Measurements from ENCODE around the gene MTA1. TPM values are rescaled to one million over a fixed set of nuclear protein-coding genes. Genes with fewer than 3 reads are reported as not detected.

The MTA1 gene
- total RNA-seq, 1 donor from 2014 or later, result 42.0 TPM

DNA sequence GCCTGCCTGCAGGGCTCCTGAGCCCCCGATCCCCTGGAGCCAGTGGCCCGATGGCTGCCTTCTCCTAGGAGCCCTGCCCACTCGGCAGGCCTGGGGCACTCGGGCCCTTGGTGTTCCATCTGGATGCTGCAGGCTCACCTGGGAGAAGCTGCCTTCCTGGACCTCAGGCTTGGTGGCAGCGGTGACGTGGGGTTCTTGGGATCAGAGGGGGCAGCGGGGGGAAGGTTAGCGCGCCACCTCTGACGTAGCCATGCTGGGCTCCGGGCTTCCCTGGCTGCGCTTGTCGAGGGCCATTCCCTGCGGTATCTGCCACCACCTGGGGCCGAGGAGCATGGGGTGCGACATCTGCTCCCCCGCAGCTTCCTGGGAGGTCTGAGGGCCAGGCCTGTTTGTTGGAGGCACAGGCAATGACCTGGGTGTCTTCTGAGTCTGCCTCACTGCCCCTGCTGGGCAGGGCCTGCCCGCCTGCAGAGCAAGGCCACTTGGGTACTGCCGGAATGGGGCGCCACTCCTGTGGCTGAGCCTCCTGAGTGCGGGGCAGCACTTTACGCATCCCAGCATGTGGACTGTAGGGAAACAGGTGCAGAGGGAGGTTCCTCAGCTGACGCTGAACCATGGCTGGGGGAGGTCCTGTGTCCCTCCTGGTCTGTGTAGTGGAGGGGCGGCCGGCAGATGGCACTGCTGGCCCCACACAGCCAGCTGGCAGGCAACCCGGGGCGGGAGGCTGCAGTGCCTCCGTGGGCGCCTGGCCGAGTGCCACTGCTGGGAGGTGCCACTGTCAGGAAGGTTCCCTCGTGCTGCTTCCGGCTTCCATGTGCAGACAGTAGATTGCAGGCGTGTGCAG, 20.3 kb downstream of the MTA1 start:
- DNase-seq (ENCODE audit: low spot score in 2 of 2), result peak in 1 of 2 donors; percentile 74
- FAIRE-seq, result no peak

DNA sequence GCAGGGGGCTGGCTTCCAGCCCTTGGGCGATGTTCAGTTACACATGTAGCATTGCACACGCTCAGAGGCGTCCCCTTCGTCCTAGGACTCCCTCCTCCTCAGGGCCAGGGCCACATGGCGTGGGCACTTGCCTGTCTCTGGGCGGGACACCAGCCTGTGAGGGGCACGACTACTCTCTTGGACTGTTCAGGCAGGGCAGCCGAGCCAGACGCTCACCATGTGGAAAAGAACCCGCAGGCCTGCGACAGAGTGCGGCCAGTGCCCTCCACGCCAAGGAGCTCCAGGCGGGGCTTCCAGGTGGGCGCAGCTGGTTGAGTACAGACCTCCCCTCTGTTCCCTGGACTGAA, 20.9 kb downstream of the MTA1 start:
- FAIRE-seq (no peak), DNase-seq (ENCODE audit: low spot score in 2 of 2) (no peak)

DNA sequence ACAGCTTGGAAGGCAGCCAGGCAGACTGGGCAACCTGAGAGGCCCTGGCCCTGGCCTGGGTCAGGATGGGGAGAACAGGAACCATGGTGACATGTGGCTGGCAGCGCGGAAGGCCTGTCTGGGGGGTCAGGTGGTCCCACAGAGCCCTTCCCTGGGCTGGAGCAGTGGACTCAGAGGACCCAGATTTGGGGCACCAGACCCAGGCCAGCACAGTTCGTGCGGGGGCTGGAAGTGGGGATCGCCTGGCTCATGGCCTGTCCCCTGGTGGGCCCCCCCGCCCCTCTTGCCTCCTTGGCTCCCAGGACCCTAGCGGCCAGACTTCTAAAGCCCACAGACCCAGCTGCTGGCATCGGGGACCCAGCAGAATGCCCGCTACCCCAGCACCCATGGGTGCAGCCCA, 21.4 kb downstream of the MTA1 start:
- DNase-seq (ENCODE audit: low spot score in 2 of 2) (no peak), FAIRE-seq (no peak)

DNA sequence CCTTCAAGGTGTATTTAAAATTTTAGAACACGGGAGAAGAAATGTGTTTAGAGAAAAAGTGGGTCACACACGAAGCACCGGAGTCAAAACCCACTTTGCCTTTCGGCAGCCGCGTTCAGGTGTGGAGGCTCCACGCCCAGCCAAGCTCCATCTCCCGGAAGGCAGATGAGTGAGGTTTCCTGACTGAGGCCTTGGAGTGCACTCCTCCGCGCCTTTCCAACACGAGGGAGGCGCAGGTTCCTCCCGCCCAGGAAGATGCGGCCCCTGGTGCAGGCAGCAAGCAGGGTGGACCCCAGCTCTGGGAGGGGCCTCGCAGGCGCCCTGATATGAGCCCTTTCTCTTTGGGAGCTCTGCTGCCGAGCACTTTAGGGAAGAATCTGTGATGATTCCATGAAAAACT, 22.5 kb downstream of the MTA1 start:
- FAIRE-seq (no peak), DNase-seq (ENCODE audit: low spot score in 2 of 2) (no peak)

DNA sequence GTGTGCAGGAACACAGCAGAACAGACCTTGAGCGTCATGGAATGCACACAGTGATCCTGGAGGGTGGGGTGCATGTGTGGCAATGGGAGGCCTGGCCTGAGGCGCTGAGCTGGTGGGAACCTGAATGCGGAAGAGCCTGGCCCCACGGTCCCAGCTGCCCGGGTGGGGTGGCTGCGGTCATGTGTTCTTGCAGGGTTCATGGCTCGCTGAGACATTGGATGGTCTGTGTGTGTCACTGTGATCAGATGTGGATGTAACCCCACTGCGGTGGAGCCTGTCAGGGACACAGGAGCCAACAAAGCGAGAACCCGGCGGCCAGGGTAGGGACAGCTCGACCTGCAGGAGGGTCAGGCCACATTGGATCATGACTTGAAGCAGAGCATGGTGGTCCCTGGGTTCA, 23.2 kb downstream of the MTA1 start:
- FAIRE-seq (no peak), DNase-seq (ENCODE audit: low spot score in 2 of 2) (no peak)

DNA sequence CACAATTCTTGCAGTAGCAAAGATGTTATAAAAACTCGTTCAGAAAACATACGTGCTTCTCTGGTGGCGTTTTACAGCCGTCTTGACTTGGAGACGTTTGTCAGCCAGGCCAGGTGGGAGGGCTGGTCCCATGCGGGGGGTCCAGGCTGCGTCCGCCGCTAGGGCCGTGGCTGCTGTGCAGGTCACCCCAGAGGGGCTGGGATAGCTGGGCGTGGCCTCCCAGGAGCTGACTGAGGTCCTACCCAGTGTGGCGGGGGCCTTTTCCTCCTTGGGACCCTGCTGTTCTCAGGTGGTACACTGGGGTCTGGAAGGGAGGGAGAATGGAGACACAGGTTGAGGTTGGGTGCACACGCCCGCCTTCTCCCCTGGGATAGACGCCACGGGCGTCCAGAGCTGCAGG, 25.2 kb downstream of the MTA1 start:
- no peak for DNase-seq (ENCODE audit: low spot score in 2 of 2)
- no peak for FAIRE-seq

DNA sequence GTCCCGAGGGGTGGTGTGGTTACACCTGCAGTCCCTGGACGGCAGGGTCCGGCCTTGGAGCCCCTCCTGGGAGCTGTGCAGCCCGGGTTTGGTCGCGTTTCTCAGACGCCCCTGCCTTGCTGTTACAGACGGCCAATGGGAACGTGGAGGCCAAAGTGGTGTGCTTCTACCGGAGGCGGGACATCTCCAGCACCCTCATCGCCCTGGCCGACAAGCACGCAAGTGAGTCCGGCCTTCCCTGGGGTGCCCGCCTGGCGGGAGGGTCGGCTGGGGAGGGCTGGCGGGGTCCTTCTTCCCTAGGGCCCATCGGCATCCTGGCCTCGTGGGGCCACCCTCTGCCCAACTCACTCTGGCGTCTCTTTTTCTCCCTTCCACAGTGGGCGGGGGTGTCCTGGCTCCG, 25.7 kb downstream of the MTA1 start:
- FAIRE-seq, result no peak
- no peak for DNase-seq (ENCODE audit: low spot score in 2 of 2)

DNA sequence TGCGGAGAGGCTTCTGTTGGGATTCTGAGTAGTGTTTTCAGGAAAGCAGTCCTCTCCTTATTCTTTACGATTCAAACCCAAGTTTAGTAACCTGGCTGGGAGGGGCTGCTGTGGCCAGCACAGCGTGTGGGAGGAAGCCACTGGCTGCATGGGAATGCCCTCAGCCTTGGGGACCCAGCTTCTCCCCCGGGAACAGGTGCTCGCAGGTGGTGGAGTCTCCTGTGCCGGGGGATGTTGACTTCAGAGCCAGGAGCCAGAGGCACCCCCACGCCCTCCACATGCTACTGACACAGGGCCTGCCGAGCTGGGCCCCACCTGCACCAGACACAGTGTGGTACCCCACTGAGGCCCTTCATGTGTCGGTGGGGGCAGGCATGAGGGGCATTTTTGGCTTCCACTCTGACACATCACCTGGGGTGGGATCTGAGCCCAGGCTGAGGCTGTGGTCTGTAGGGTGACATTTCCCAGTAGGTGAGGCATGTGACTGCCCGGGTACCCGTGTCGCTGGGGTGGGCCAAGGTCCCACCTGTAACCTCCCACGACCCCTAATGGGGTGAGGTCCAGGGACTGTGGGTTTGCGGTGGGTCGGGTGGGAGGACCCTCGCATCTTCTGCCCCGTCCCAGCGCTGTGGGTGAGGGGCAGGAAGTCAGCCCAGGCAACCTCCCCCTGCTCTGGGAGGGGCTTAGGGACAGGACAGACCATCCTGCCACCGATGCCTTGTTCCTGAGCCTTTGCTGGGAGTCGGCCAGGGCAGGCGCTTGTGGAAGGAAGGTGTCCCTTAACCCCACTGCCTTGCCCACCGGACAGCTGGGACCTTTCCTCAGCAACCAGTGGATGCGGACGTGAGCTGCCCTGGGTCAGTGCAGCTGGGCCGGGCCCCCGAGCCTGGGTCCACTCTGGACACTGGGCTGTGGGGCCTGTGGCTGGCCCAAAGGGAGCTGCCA, 26.5 kb downstream of the MTA1 start:
- no peak for DNase-seq (ENCODE audit: low spot score in 2 of 2)
- FAIRE-seq, result no peak

DNA sequence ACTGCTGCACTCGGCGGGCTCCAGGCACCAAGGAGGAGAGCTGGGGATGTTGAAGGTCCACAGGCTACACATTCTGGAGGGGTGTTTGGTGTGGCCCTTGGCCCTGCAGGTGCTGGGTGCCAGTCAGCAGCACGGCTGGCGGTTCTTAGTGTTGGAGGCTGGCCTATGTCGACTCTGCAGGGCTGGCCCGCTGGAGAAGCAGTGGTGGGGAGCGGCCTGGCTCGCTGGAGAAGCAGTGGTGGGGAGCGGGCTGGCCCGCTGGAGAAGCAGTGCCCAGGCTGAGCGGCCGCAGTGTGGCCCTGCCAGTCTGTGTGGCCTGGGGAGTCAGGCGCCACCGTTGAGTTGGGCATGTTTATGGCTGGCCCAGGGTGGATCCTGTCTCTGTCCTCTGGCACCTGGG, 27.3 kb downstream of the MTA1 start:
- DNase-seq (ENCODE audit: low spot score in 2 of 2) (no peak), FAIRE-seq (no peak)

DNA sequence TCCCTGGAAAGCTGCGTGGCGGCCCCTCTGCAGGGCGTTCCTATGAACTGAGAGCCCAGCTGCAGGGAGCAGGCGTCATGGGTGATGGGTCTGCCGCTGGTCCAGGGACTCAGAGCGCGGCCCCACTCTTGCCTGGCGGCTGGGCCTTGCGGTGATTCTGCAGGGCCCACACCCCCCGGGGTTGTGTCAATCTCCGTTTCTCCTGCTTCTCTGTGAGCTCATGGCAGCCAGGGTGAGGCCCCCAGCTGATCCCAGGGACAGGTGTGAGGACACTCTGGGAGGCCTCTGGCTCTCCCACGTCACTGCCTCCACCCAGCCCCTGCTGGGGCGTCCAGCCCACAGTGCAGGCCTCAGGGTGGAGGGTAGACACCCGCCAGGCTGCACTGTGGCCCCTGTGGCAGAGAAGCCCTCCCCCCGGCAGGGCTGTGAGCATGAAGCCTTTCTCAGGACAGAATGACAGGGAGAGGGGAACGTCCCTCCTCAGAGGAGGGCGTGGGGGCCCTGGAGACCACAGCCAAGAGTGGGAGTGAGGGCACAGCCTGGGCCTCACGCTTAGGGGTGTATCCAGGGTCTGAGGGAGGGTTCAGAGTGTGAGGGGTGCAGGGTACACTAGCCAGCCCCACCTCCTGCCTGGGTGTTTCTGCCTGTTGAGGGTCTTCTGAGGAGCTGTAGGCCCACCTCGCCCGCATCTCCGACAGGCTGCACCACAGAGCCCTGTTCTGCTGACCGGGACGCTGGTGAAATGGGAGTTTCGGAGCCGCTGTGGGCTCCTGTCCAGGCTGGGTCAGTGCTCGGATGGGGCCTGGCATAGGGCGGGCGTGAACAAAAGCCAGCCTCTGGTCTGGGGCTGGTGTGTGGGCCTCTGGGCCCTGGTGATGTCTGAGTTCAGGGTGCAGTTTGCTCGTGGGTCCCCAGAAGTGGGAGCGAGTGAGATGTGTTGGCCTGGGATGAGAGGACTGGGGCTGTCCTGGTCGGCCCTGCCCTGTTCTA, 28.3 kb downstream of the MTA1 start:
- no peak for FAIRE-seq
- DNase-seq (ENCODE audit: low spot score in 2 of 2), result no peak

DNA sequence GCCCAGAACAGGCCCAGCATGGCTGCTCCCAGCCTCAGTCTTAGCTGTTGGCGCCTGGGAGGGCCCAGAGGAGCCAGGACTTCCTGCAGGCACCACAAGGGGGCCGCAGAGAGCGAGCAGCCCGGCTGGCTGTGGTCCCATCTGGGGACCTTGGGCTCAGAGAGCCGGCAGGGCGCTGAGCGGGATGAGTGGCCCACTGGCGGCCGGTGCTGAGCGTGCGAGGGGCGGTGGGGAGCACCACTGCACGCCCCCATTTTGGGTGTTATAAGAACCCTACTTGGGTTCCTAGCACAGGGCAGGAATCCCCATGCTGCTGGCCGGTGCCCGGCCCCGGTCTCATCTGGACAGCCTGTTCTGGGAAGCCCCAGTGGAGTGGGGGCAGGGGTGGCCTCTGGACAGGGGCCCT, 29.1 kb downstream of the MTA1 start:
- FAIRE-seq (no peak), DNase-seq (ENCODE audit: low spot score in 2 of 2) (peak; percentile 88 to 96)

DNA sequence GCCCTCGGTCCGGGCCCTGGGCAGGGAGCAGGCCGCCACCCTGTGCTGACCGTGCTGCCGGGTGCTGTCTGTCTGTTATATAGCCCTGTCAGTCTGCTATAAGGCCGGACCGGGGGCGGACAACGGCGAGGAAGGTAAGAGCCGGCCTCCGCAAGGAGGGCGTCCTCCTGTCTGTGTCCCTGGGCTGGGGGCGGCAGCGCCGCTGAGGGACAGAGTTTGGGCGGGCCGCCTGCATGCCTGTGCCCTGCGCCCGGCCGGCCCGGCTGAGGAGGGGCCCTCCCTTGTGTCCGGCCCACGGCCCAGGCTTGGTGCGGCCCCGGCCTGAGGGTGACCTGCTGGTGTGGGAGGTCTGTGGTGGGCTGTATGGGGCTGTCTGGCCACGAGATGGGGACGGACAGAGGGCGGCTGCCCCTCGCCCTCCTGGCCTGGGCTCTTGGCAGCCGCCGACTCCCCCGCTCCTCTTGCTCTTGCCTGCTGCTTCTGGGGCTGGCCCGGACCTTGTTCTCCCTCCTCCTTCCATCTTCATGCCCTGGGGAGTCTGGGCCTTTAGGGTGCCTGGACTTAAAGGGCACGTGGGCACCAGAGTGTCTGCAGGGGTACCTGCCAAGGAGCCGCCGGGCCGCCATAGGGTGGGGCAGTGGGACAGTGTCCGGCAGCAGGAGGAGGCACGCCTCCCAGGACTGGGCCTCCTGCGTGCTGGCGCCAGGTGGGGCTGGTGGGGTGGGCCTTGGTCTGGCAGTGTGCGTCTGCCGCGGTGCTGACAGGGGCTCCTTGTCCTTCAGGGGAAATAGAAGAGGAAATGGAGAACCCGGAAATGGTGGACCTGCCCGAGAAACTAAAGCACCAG, 29.9 kb downstream of the MTA1 start:
- DNase-seq (ENCODE audit: low spot score in 2 of 2), result no peak
- no peak for FAIRE-seq

DNA sequence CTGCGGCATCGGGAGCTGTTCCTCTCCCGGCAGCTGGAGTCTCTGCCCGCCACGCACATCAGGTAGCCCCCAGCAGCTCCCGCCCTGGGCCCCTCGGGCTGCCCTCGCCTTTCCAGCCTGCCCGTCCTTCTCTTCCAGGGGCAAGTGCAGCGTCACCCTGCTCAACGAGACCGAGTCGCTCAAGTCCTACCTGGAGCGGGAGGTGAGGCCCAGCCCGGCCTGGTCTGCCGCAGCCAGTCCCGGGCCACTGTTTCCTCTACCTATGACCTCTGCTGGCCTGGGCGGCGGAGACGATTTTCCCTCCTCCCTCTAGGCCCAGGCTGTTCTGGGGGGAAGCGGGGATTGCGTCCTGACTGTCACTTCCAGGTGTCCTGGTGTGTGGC, 30.5 kb downstream of the MTA1 start:
- DNase-seq (ENCODE audit: low spot score in 2 of 2), result no peak
- no peak for FAIRE-seq

DNA sequence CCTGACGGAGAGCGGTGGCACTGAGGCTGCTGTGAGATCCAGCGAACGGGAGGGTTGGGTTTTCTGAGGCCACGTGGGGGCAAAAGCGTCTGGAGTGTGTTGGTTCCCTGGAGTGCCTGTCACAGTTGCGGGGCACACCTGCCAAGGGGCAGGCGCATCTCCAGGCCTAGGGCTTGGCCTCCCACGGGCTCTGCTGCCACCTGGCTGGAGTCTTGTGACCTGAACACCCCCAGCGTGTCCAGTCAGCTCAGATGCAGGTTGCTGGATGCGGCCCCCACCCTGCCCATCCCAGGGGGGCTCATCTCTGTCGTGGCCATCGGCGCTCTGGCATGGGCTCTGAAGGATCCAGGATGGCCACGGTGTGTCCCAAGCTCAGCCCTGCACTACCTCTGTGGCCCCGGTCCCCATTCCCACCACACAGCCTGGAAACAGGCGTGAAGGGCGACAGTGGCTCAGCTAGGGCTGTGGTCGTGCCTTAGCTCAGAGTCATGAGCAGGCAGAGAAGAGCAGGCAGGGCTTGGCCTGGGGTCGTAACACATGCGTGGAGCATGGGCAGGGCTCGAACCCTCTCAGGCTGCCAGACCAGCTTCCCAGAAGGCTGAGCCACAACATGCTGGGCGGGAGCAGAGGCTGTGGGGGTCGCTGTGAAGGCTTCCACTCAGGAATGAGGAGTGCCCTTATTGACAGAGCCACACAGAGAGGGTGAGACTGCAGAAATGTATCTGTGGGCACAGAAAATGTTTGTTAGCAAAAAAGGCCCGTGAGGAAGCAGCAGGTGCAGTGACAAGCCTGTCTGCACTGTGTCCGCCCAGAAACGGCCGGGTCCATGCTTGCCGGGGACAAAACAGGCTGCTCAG, 31.5 kb downstream of the MTA1 start:
- no peak for FAIRE-seq
- no peak for DNase-seq (ENCODE audit: low spot score in 2 of 2)

DNA sequence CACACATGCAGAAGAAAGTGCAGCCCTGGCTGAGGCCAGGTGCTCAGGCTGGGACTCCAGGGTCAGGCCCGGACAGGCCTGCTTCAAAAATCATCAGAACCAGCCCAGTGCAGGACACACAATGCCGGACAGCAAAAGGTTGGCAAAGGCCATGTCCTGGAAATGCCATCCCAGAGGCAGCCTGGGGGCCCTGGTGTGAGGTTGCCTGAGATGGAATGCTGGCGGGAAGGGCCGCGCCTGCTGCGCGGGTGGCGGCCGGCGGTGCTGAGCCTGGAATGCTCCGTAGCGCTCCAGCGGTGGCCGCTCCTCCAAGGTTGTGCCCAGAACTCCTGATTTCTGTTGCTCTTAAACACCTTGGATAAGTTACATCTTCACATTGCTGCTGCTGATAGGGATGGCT, 33.3 kb downstream of the MTA1 start:
- DNase-seq (ENCODE audit: low spot score in 2 of 2), result no peak
- FAIRE-seq, result no peak

DNA sequence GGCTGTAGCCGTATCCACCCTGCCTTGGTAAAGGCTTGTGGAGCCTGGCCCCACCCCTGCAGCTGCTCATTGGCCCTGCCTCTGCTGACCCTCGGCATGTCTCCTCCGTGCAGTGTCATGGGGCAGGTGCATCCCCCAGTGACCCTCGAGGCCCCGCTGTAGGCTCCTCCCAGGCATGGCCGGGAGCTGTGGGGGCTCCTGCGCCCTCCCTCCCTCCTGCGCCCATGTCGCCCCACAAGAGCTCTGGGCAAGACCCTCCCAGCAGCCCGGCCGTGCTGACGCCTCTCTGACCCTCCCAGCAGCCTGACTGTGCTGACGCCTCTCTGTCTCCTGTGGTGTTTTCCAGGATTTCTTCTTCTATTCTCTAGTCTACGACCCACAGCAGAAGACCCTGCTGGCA, 34.2 kb downstream of the MTA1 start:
- no peak for FAIRE-seq
- no peak for DNase-seq (ENCODE audit: low spot score in 2 of 2)

DNA sequence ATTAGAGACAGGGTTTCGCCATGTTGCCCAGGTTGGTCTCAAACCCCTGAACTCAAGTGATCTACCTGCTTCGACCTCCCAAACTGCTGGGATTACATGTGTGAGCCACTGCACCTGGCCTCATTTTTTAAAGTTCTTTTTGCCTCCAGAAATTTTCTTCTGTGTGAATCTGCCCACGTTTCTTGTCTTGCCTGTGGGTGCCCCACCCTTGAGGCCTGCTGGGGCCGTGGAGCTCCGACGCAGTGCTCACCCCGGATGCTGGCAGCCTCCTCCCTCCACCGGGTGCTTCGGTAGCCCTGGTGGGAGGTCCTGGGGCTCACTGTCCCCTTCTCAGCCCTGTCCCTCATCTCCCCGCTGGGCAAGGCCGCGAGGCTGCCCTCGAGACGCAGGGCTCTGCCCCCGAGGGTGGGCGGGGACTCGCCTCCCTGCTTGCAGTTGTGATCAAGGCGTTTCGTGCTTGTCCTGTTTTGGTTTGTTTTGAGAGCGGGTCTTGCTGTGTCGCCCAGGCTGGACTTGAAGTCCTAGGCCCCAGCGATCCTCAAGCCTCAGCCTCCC, 35.5 kb downstream of the MTA1 start:
- DNase-seq (ENCODE audit: low spot score in 2 of 2), result no peak
- no peak for FAIRE-seq

All from frontal cortex (tissue), 4 donors.